ENCODE measurements around the gene ADAMTSL2.
A peak's percentile ranks its signal among the peaks of the same experiment; 100 is the strongest.

ADAMTSL2 gene

GRCh38 chr9:133516256-133516960 is 18.1 kb upstream of the ADAMTSL2 start:
- no peaks in the 10 kb centered on the region for H3K36me3 ChIP-seq (ENCODE audit: control insufficient read depth in 1 of 2, insufficient read depth in 2 of 2, low read depth in 1 of 2, low read length in 2 of 2)
- no peak overlapping the region for H3K4me2 ChIP-seq (ENCODE audit: low read length, poor library complexity, severe bottlenecking)
- H3K27me3 ChIP-seq (ENCODE audit: control insufficient read depth in 1 of 2, insufficient read depth in 1 of 2, low read length in 2 of 2) = peaks cover 35 to 60% of the 10 kb centered on the region in 2 experiments
- no peaks in the 10 kb centered on the region for H3K9me3 ChIP-seq (ENCODE audit: control insufficient read depth, low read length)
- H2BK120ac ChIP-seq (ENCODE audit: low read depth, low read length) = no peak overlapping the region
- H3K4me3 ChIP-seq (ENCODE audit: insufficient read depth in 1 of 2, low read depth in 1 of 2, low read length in 2 of 2) = no peak overlapping the region
- no peak overlapping the region for H2AFZ ChIP-seq (ENCODE audit: low read depth, low read length)
- WGBS = 90% methylated on average over 11 of the region's 11 CpGs
- peaks cover 4% of the 10 kb centered on the region for H3K4me1 ChIP-seq (ENCODE audit: control insufficient read depth, insufficient read depth, low read depth, low read length)
- H4K91ac ChIP-seq (ENCODE audit: low read length) = no peak overlapping the region
- no peak overlapping the region for H2BK5ac ChIP-seq (ENCODE audit: low read depth, low read length, poor library complexity, severe bottlenecking)
- H2BK15ac ChIP-seq (ENCODE audit: low read depth, poor library complexity, severe bottlenecking) = no peak overlapping the region
- H3K18ac ChIP-seq (ENCODE audit: low read depth in 1 of 2, low read length in 2 of 2) = no peak overlapping the region
- no peak overlapping the region for H2BK12ac ChIP-seq (ENCODE audit: low read length in 2 of 2)
- no peak for DNase-seq
- no peak overlapping the region for H4K8ac ChIP-seq (ENCODE audit: low read length)
- no peak overlapping the region for H3K14ac ChIP-seq (ENCODE audit: low read length in 2 of 2)
- H2AK5ac ChIP-seq (ENCODE audit: low read length, severe bottlenecking) = no peak overlapping the region
- no peak overlapping the region for H3K23ac ChIP-seq (ENCODE audit: low read length in 2 of 2)
- no peaks in the 10 kb centered on the region for H3K79me1 ChIP-seq (replicated peaks; ENCODE audit: low read length, poor library complexity, severe bottlenecking)
- no peak overlapping the region for H3K9ac ChIP-seq (ENCODE audit: low read length)
- no peak overlapping the region for H3K27ac ChIP-seq (ENCODE audit: low read length, poor library complexity, severe bottlenecking)
- H3K4ac ChIP-seq (ENCODE audit: low read depth in 1 of 2, low read length in 2 of 2) = no peak overlapping the region

- Histone ChIP-seq H3K4me3 (ENCODE audit: insufficient read depth in 1 of 2, low read depth in 1 of 2, low read length in 2 of 2) (no peak overlapping the region), H2BK120ac (ENCODE audit: low read depth, low read length) (no peak overlapping the region), H3K14ac (ENCODE audit: low read length in 2 of 2) (no peak overlapping the region), H2AK5ac (ENCODE audit: low read length, severe bottlenecking) (no peak overlapping the region), H3K27me3 (ENCODE audit: control insufficient read depth in 1 of 2, insufficient read depth in 1 of 2, low read length in 2 of 2) (peaks cover 40 to 62% of the 10 kb centered on the region in 2 experiments), H3K4me1 (ENCODE audit: control insufficient read depth, insufficient read depth, low read depth, low read length) (peaks cover 4% of the 10 kb centered on the region), H3K9me3 (ENCODE audit: control insufficient read depth, low read length) (no peaks in the 10 kb centered on the region), H3K27ac (ENCODE audit: low read length, poor library complexity, severe bottlenecking) (no peak overlapping the region), H3K4ac (ENCODE audit: low read depth in 1 of 2, low read length in 2 of 2) (no peak overlapping the region), H2BK5ac (ENCODE audit: low read depth, low read length, poor library complexity, severe bottlenecking) (no peak overlapping the region), H4K8ac (ENCODE audit: low read length) (no peak overlapping the region), H3K9ac (ENCODE audit: low read length) (no peak overlapping the region), H3K18ac (ENCODE audit: low read depth in 1 of 2, low read length in 2 of 2) (no peak overlapping the region), H3K4me2 (ENCODE audit: low read length, poor library complexity, severe bottlenecking) (no peak overlapping the region), H4K91ac (ENCODE audit: low read length) (no peak overlapping the region), H3K36me3 (ENCODE audit: control insufficient read depth in 1 of 2, insufficient read depth in 2 of 2, low read depth in 1 of 2, low read length in 2 of 2) (no peaks in the 10 kb centered on the region), H2BK12ac (ENCODE audit: low read length in 2 of 2) (no peak overlapping the region), H2BK15ac (ENCODE audit: low read depth, poor library complexity, severe bottlenecking) (no peak overlapping the region), H2AFZ (ENCODE audit: low read depth, low read length) (no peak overlapping the region), H3K79me1 (replicated peaks; ENCODE audit: low read length, poor library complexity, severe bottlenecking) (no peaks in the 10 kb centered on the region), H3K23ac (ENCODE audit: low read length in 2 of 2) (no peak overlapping the region)
- no peak for DNase-seq
- WGBS = 83% methylated on average over 9 of the region's 9 CpGs
Measured at GRCh38 chr9:133516961-133517350, 17.5 kb upstream of the ADAMTSL2 start.

- Histone ChIP-seq H3K79me1 (replicated peaks; ENCODE audit: low read length, poor library complexity, severe bottlenecking) (no peaks in the 10 kb centered on the region), H3K23ac (ENCODE audit: low read length in 2 of 2) (no peak overlapping the region), H3K9ac (ENCODE audit: low read length) (no peak overlapping the region), H3K27ac (ENCODE audit: low read length, poor library complexity, severe bottlenecking) (no peak overlapping the region), H2BK15ac (ENCODE audit: low read depth, poor library complexity, severe bottlenecking) (no peak overlapping the region), H3K9me3 (ENCODE audit: control insufficient read depth, low read length) (no peaks in the 10 kb centered on the region), H3K4me1 (ENCODE audit: control insufficient read depth, insufficient read depth, low read depth, low read length) (peaks cover 2% of the 10 kb centered on the region), H2BK5ac (ENCODE audit: low read depth, low read length, poor library complexity, severe bottlenecking) (no peak overlapping the region), H4K8ac (ENCODE audit: low read length) (no peak overlapping the region), H3K18ac (ENCODE audit: low read depth in 1 of 2, low read length in 2 of 2) (no peak overlapping the region), H3K14ac (ENCODE audit: low read length in 2 of 2) (peak overlapping the region in 1 of 2 experiments; percentile 81), H3K4me3 (ENCODE audit: insufficient read depth in 1 of 2, low read depth in 1 of 2, low read length in 2 of 2) (no peak overlapping the region), H3K27me3 (ENCODE audit: control insufficient read depth in 1 of 2, insufficient read depth in 1 of 2, low read length in 2 of 2) (peaks cover 42 to 65% of the 10 kb centered on the region in 2 experiments), H3K4me2 (ENCODE audit: low read length, poor library complexity, severe bottlenecking) (no peak overlapping the region), H2AK5ac (ENCODE audit: low read length, severe bottlenecking) (no peak overlapping the region), H2BK120ac (ENCODE audit: low read depth, low read length) (no peak overlapping the region), H3K36me3 (ENCODE audit: control insufficient read depth in 1 of 2, insufficient read depth in 2 of 2, low read depth in 1 of 2, low read length in 2 of 2) (no peaks in the 10 kb centered on the region), H4K91ac (ENCODE audit: low read length) (no peak overlapping the region), H2AFZ (ENCODE audit: low read depth, low read length) (no peak overlapping the region), H2BK12ac (ENCODE audit: low read length in 2 of 2) (no peak overlapping the region), H3K4ac (ENCODE audit: low read depth in 1 of 2, low read length in 2 of 2) (no peak overlapping the region)
- 80% methylated on average over 8 of the region's 8 CpGs for WGBS
- DNase-seq = no peak
Measured at GRCh38 chr9:133517711-133518110, 16.8 kb upstream of the ADAMTSL2 start.

GRCh38 chr9:133518200-133518599 is 16.3 kb upstream of the ADAMTSL2 start:
- H3K79me1 ChIP-seq (replicated peaks; ENCODE audit: low read length, poor library complexity, severe bottlenecking) = no peaks in the 10 kb centered on the region
- WGBS = 99% methylated on average over 3 of the region's 5 CpGs

More at GRCh38 chr9:133518200-133518599, 16.3 kb upstream of the ADAMTSL2 start:
- Histone ChIP-seq H3K27ac (ENCODE audit: low read length, poor library complexity, severe bottlenecking) (no peak overlapping the region), H3K23ac (ENCODE audit: low read length in 2 of 2) (no peak overlapping the region), H2AK5ac (ENCODE audit: low read length, severe bottlenecking) (no peak overlapping the region), H3K9ac (ENCODE audit: low read length) (no peak overlapping the region), H4K91ac (ENCODE audit: low read length) (no peak overlapping the region), H2BK120ac (ENCODE audit: low read depth, low read length) (no peak overlapping the region), H3K9me3 (ENCODE audit: control insufficient read depth, low read length) (no peaks in the 10 kb centered on the region), H4K8ac (ENCODE audit: low read length) (no peak overlapping the region), H3K4me1 (ENCODE audit: control insufficient read depth, insufficient read depth, low read depth, low read length) (peaks cover 2% of the 10 kb centered on the region), H3K36me3 (ENCODE audit: control insufficient read depth in 1 of 2, insufficient read depth in 2 of 2, low read depth in 1 of 2, low read length in 2 of 2) (no peaks in the 10 kb centered on the region), H3K14ac (ENCODE audit: low read length in 2 of 2) (no peak overlapping the region), H3K27me3 (ENCODE audit: control insufficient read depth in 1 of 2, insufficient read depth in 1 of 2, low read length in 2 of 2) (peaks cover 47 to 66% of the 10 kb centered on the region in 2 experiments), H2BK12ac (ENCODE audit: low read length in 2 of 2) (no peak overlapping the region), H3K18ac (ENCODE audit: low read depth in 1 of 2, low read length in 2 of 2) (no peak overlapping the region), H2BK5ac (ENCODE audit: low read depth, low read length, poor library complexity, severe bottlenecking) (no peak overlapping the region), H3K4me3 (ENCODE audit: insufficient read depth in 1 of 2, low read depth in 1 of 2, low read length in 2 of 2) (no peak overlapping the region), H2BK15ac (ENCODE audit: low read depth, poor library complexity, severe bottlenecking) (no peak overlapping the region), H3K4ac (ENCODE audit: low read depth in 1 of 2, low read length in 2 of 2) (no peak overlapping the region), H2AFZ (ENCODE audit: low read depth, low read length) (no peak overlapping the region), H3K4me2 (ENCODE audit: low read length, poor library complexity, severe bottlenecking) (no peak overlapping the region)
- no peak for DNase-seq
